ENCODE measurements around the gene PRSS23.
"Not testable (repeated sequence)": the region's sequence is repeated elsewhere in the genome, so short reads cannot be mapped to it uniquely, and the experiment has no call there.

Gene PRSS23

GRCh38 chr11:86844762-86845508, 44.6 kb downstream of the PRSS23 start:
- not testable (repeated sequence) for H4K20me1 ChIP-seq (ENCODE audit: low read depth, low read length); H3K27ac ChIP-seq (ENCODE audit: low read depth, low read length); H3F3A ChIP-seq (ENCODE audit: insufficient read depth); H3K36me3 ChIP-seq (ENCODE audit: low read length); H3K27me3 ChIP-seq (ENCODE audit: low read length); H3K9ac ChIP-seq (ENCODE audit: low read length); H3K4me3 ChIP-seq (ENCODE audit: insufficient read depth, low read length, poor library complexity, severe bottlenecking); H3K9me3 ChIP-seq (ENCODE audit: insufficient read depth, low read length); H3K4me2 ChIP-seq (ENCODE audit: low read depth, low read length, poor library complexity, severe bottlenecking); H3K79me2 ChIP-seq (ENCODE audit: insufficient read depth, low read length); H3K9me2 ChIP-seq (replicated peaks; ENCODE audit: insufficient read depth, low read length); H2AFZ ChIP-seq (ENCODE audit: low read depth, low read length, severe bottlenecking)

GRCh38 chr11:86848132-86848531, 47.8 kb downstream of the PRSS23 start:
- H3K9me2 ChIP-seq (replicated peaks; ENCODE audit: insufficient read depth, low read length): no peaks in the 10 kb centered on the region
- H2AFZ ChIP-seq (ENCODE audit: low read depth, low read length, severe bottlenecking): no peak overlapping the region
- no peaks in the 10 kb centered on the region for H3K36me3 ChIP-seq (ENCODE audit: low read length)
- no peaks in the 10 kb centered on the region for H4K20me1 ChIP-seq (ENCODE audit: low read depth, low read length)
- H3K9me3 ChIP-seq (ENCODE audit: insufficient read depth, low read length): no peaks in the 10 kb centered on the region
- no peak overlapping the region for H3K4me2 ChIP-seq (ENCODE audit: low read depth, low read length, poor library complexity, severe bottlenecking)
- no peak overlapping the region for H3K9ac ChIP-seq (ENCODE audit: low read length)
- no peaks in the 10 kb centered on the region for H3K79me2 ChIP-seq (ENCODE audit: insufficient read depth, low read length)
- no peaks in the 10 kb centered on the region for H3K27me3 ChIP-seq (ENCODE audit: low read length)
- H3K4me3 ChIP-seq (ENCODE audit: insufficient read depth, low read length, poor library complexity, severe bottlenecking): no peak overlapping the region
- TF ChIP-seq CTCF (IDR thresholded peaks at IDR 0.05; ENCODE audit: insufficient read depth, low read length, poor library complexity, severe bottlenecking): no peak
- no peak for TF ChIP-seq EZH2phosphoT487 (conservative IDR thresholded peaks at IDR 0.05; ENCODE audit: low read length)
- no peaks in the 10 kb centered on the region for H3F3A ChIP-seq (ENCODE audit: insufficient read depth)
- H3K27ac ChIP-seq (ENCODE audit: low read depth, low read length): no peak overlapping the region

- Histone ChIP-seq H3K9me2 (replicated peaks; ENCODE audit: insufficient read depth, low read length) (no peaks in the 10 kb centered on the region), H3K4me2 (ENCODE audit: low read depth, low read length, poor library complexity, severe bottlenecking) (no peak overlapping the region), H4K20me1 (ENCODE audit: low read depth, low read length) (no peaks in the 10 kb centered on the region), H3K27me3 (ENCODE audit: low read length) (no peaks in the 10 kb centered on the region), H2AFZ (ENCODE audit: low read depth, low read length, severe bottlenecking) (no peak overlapping the region), H3K36me3 (ENCODE audit: low read length) (no peaks in the 10 kb centered on the region), H3K27ac (ENCODE audit: low read depth, low read length) (no peak overlapping the region), H3K79me2 (ENCODE audit: insufficient read depth, low read length) (no peaks in the 10 kb centered on the region), H3K4me3 (ENCODE audit: insufficient read depth, low read length, poor library complexity, severe bottlenecking) (no peak overlapping the region), H3F3A (ENCODE audit: insufficient read depth) (no peaks in the 10 kb centered on the region), H3K9me3 (ENCODE audit: insufficient read depth, low read length) (no peaks in the 10 kb centered on the region), H3K9ac (ENCODE audit: low read length) (no peak overlapping the region)
- no peak for TF ChIP-seq CTCF (IDR thresholded peaks at IDR 0.05; ENCODE audit: insufficient read depth, low read length, poor library complexity, severe bottlenecking)
These were observed 49.3 kb downstream of the PRSS23 start for GRCh38 chr11:86849679-86850078.

Data from SU-DHL-6 (cell line).